Tibial artery (tissue), 4 donors: Measurements from ENCODE around the gene PPP2R2C.

ENCODE experiments used
- DNase-seq, 2 donors: peaks; one replicate each; pipeline ENCODE4 v3.0.0-alpha.2; 2019
- H3K27ac ChIP-seq, 2 donors: fragments of 200-600 bp; sonication (generic) in 1 of 2; 1 replicate in 1 of 2; 2 replicates in 1 of 2; pipeline ENCODE4 v1.5.1; 2018 to 2019; ENCODE audit warnings: mild to moderate bottlenecking in 1 of 2
- H3K27me3 ChIP-seq, 2 donors: fragments of 200-600 bp; sonication (generic) in 1 of 2; one replicate each; pipeline versions ENCODE4 v1.5.1 to v1.6.0; 2016 to 2019
- H3K36me3 ChIP-seq, 3 donors: fragments of 200-600 bp; sonication (generic) in 2 of 3; one replicate each; pipeline ENCODE4 v1.5.1; 2016 to 2019; ENCODE audit warnings: mild to moderate bottlenecking in 2 of 3
- H3K4me1 ChIP-seq, 4 donors: fragments of 200-600 bp; sonication (generic) in 2 of 4; 1 replicate in 3 of 4; 2 replicates in 1 of 4; pipeline ENCODE4 v1.5.1; 2016 to 2019
- H3K4me3 ChIP-seq, 2 donors: fragments of 200-600 bp; sonication (generic) in 1 of 2; 1 replicate in 1 of 2; 2 replicates in 1 of 2; pipeline ENCODE4 v1.5.1; 2018 to 2019; ENCODE audit warnings: mild to moderate bottlenecking in 2 of 2
- H3K9me3 ChIP-seq, 3 donors: fragments of 200-600 bp; sonication (generic) in 1 of 3; one replicate each; pipeline ENCODE4 v1.5.1; 2016 to 2019
- CTCF ChIP-seq, 2 experiments: fragments of 200-600 bp in 1 of 2; fragments of 450-650 bp in 1 of 2; IDR thresholded peaks; one replicate each; pipeline ENCODE4 v1.5.1; 2017 to 2019; ENCODE audit warnings: antibody characterized with exemption in 2 of 2, mild to moderate bottlenecking in 1 of 2, moderate library complexity in 1 of 2
- intact Hi-C: fragments of 100-400 bp; cut with DNase I; formaldehyde crosslinking; loops from one replicate; pipeline ENCODE4 v1.15.0; 2023; ENCODE audit warnings: low total_unique reads

Gene PPP2R2C

GRCh38 chr4:6379767-6380745 lies 92.4 kb downstream of the PPP2R2C start:
- Histone ChIP-seq H3K36me3 (no peaks in the 10 kb centered on the region), H3K9me3 (no peaks in the 10 kb centered on the region), H3K27ac (no peak overlapping the region), H3K27me3 (peaks cover 0 to 58% of the 10 kb centered on the region in 2 donors), H3K4me3 (no peak overlapping the region), H3K4me1 (no peaks in the 10 kb centered on the region)
- DNase-seq: no peak
- intact Hi-C loops: no loop called here
- no peak for TF ChIP-seq CTCF (IDR thresholded peaks at IDR 0.05)

- Histone ChIP-seq H3K4me1 (no peaks in the 10 kb centered on the region), H3K36me3 (no peaks in the 10 kb centered on the region), H3K4me3 (no peak overlapping the region), H3K27me3 (peaks cover 0 to 50% of the 10 kb centered on the region in 2 donors), H3K9me3 (no peaks in the 10 kb centered on the region), H3K27ac (no peak overlapping the region)
- no peak for TF ChIP-seq CTCF (IDR thresholded peaks at IDR 0.05)
- intact Hi-C loops: no loop called here
- no peak for DNase-seq
Measured at GRCh38 chr4:6378493-6379445, 93.6 kb downstream of the PPP2R2C start.

- no peak for TF ChIP-seq CTCF (IDR thresholded peaks at IDR 0.05)
- Histone ChIP-seq H3K9me3 (no peaks in the 10 kb centered on the region), H3K27me3 (peaks cover 0 to 41% of the 10 kb centered on the region in 2 donors), H3K4me1 (no peaks in the 10 kb centered on the region), H3K27ac (no peak overlapping the region), H3K36me3 (no peaks in the 10 kb centered on the region), H3K4me3 (no peak overlapping the region)
- intact Hi-C loops: no loop called here
- no peak for DNase-seq
Measured at GRCh38 chr4:6377626-6378492, 94.6 kb downstream of the PPP2R2C start.

- DNase-seq: no peak
- H3K36me3 ChIP-seq: no peaks in the 10 kb centered on the region
Measured at GRCh38 chr4:6375620-6376295, 96.7 kb downstream of the PPP2R2C start.

More at GRCh38 chr4:6375620-6376295, 96.7 kb downstream of the PPP2R2C start:
- Histone ChIP-seq H3K27ac (no peak overlapping the region), H3K9me3 (no peaks in the 10 kb centered on the region), H3K4me3 (no peak overlapping the region), H3K27me3 (peaks cover 0 to 27% of the 10 kb centered on the region in 2 donors), H3K4me1 (no peaks in the 10 kb centered on the region)
- intact Hi-C loops: no loop called here
- no peak for TF ChIP-seq CTCF (IDR thresholded peaks at IDR 0.05)
